ENCODE results near the gene MCF2L. TPM values are rescaled to one million over a fixed set of nuclear protein-coding genes. Genes with fewer than 3 reads are reported as not detected.

Gene MCF2L
- total RNA-seq, 1 experiment from 2014 or later = 5.9 TPM

DNA sequence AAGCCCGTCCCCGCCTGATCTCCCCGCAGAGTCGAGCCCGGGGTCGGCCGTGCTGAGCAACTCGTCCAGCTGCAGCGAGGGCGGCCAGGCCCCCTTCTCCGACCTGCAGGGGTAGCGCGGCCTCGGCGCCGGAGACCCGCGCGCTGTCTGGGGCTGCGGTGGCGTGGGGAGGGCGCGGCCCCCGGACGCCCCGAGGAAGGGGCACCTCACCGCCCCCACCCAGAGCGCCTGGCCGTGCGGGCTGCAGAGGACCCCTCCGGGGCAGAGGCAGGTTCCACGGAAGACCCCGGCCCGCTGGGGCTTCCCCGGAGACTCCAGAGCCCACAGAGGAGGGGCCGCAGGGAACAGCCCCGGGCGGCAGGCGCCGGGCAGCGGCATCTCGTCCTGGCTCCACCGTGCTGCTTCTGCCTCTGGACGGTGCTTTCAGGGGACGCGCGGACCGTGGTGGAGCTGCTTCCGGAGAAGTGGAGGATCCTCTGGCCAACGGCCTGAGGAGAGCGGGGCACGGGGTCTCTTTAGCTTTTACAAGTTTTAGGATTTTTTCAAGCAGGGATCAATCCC, 127.8 kb downstream of the MCF2L start:
- Histone ChIP-seq H3K9me3 (ENCODE audit: low read length) (no peaks in the 10 kb centered on the region), H3K4me3 (ENCODE audit: low read length) (no peak overlapping the region), H3F3A (ENCODE audit: low read length, unreplicated experiment) (no peaks in the 10 kb centered on the region), H3K4me2 (ENCODE audit: low read length) (no peak overlapping the region), H4K20me1 (ENCODE audit: low read length) (no peaks in the 10 kb centered on the region), H3K4me1 (ENCODE audit: insufficient read depth, low read length) (no peaks in the 10 kb centered on the region), H3K36me3 (ENCODE audit: low read depth, low read length) (no peaks in the 10 kb centered on the region), H3K9me2 (replicated peaks; ENCODE audit: low read length) (no peaks in the 10 kb centered on the region), H3K27me3 (ENCODE audit: low read length) (no peaks in the 10 kb centered on the region), H3K9ac (ENCODE audit: low read length) (no peak overlapping the region), H3K79me2 (ENCODE audit: low read length) (no peaks in the 10 kb centered on the region), H3K27ac (ENCODE audit: low read length) (no peak overlapping the region), H2AFZ (ENCODE audit: low read length) (no peak overlapping the region)
- no TSS peak for BruUV-seq (replicated peaks)
- DNase-seq (no peak), ATAC-seq (no peak)
- TF ChIP-seq EZH2phosphoT487 (IDR thresholded peaks at IDR 0.05; ENCODE audit: borderline replicate concordance, low read length) (no peak), EZH2 (IDR thresholded peaks at IDR 0.05; ENCODE audit: low read length, unreplicated experiment) (no peak)
- TF ChIP-seq, protein P1, sequence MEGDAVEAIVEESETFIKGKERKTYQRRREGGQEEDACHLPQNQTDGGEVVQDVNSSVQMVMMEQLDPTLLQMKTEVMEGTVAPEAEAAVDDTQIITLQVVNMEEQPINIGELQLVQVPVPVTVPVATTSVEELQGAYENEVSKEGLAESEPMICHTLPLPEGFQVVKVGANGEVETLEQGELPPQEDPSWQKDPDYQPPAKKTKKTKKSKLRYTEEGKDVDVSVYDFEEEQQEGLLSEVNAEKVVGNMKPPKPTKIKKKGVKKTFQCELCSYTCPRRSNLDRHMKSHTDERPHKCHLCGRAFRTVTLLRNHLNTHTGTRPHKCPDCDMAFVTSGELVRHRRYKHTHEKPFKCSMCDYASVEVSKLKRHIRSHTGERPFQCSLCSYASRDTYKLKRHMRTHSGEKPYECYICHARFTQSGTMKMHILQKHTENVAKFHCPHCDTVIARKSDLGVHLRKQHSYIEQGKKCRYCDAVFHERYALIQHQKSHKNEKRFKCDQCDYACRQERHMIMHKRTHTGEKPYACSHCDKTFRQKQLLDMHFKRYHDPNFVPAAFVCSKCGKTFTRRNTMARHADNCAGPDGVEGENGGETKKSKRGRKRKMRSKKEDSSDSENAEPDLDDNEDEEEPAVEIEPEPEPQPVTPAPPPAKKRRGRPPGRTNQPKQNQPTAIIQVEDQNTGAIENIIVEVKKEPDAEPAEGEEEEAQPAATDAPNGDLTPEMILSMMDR (conservative IDR thresholded peaks at IDR 0.05; ENCODE audit: low read depth, low read length) = no peak
- intact Hi-C loops (cut with micrococcal nuclease) = no loop called here
- ChIA-PET POLR2A (ENCODE audit: unreplicated experiment) (no interaction called here), CTCF (no interaction called here)

GRCh38 chr13:113097651-113098050, 128.6 kb downstream of the MCF2L start:
- Histone ChIP-seq H3K9me3 (ENCODE audit: low read length) (no peaks in the 10 kb centered on the region), H2AFZ (ENCODE audit: low read length) (no peak overlapping the region), H3K27me3 (ENCODE audit: low read length) (no peaks in the 10 kb centered on the region), H3K4me2 (ENCODE audit: low read length) (no peak overlapping the region), H3K4me1 (ENCODE audit: insufficient read depth, low read length) (no peaks in the 10 kb centered on the region), H3K4me3 (ENCODE audit: low read length) (no peak overlapping the region), H3K27ac (ENCODE audit: low read length) (no peak overlapping the region), H3K79me2 (ENCODE audit: low read length) (no peaks in the 10 kb centered on the region), H4K20me1 (ENCODE audit: low read length) (no peaks in the 10 kb centered on the region), H3K9me2 (replicated peaks; ENCODE audit: low read length) (no peaks in the 10 kb centered on the region), H3K36me3 (ENCODE audit: low read depth, low read length) (no peaks in the 10 kb centered on the region), H3F3A (ENCODE audit: low read length, unreplicated experiment) (no peaks in the 10 kb centered on the region), H3K9ac (ENCODE audit: low read length) (no peak overlapping the region)
- DNase-seq (no peak), ATAC-seq (no peak)
- no TSS peak for BruUV-seq (replicated peaks)
- CTCF ChIA-PET = no interaction called here
- POLR2A ChIA-PET (ENCODE audit: unreplicated experiment) = no interaction called here
- TF ChIP-seq EZH2 (IDR thresholded peaks at IDR 0.05; ENCODE audit: low read length, unreplicated experiment) (no peak), EZH2phosphoT487 (IDR thresholded peaks at IDR 0.05; ENCODE audit: borderline replicate concordance, low read length) (no peak)
- TF ChIP-seq, protein P1 (conservative IDR thresholded peaks at IDR 0.05; ENCODE audit: low read depth, low read length) = no peak
- intact Hi-C loops (cut with micrococcal nuclease) = no loop called here

DNA sequence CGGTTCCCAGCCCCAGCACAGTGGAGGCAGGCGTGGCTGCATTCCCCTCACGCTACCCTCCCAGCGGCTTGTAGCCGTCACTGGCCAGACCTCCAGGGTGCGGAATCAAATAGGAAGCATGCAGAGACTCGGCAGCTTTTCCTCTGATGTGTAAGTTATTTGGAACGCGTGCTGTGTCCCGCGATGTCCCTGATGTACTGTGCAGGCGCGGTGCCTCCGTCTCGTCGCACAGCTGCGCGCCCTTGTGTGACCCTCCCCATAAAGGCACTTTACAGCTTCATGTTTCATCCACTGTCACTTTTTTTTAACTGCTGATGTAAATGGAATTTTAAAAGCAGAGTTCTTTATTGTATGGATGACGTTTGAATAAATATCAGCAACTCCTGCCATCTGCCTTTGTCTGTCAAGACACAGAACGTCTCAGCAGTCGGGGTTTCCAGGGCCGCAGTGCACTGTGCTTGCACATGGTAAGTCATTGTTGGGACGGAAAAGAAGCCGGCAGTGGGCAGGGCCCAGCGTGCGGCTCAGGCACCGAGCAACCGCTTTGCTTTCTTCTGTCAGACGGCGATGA, 129.2 kb downstream of the MCF2L start:
- Histone ChIP-seq H3K4me1 (ENCODE audit: insufficient read depth, low read length) (no peaks in the 10 kb centered on the region), H3K4me3 (ENCODE audit: low read length) (no peak overlapping the region), H3K9me3 (ENCODE audit: low read length) (no peaks in the 10 kb centered on the region), H3K9ac (ENCODE audit: low read length) (no peak overlapping the region), H4K20me1 (ENCODE audit: low read length) (no peaks in the 10 kb centered on the region), H3K36me3 (ENCODE audit: low read depth, low read length) (no peaks in the 10 kb centered on the region), H3K27ac (ENCODE audit: low read length) (no peak overlapping the region), H3K27me3 (ENCODE audit: low read length) (no peaks in the 10 kb centered on the region), H3K79me2 (ENCODE audit: low read length) (no peaks in the 10 kb centered on the region), H3F3A (ENCODE audit: low read length, unreplicated experiment) (no peaks in the 10 kb centered on the region), H2AFZ (ENCODE audit: low read length) (no peak overlapping the region), H3K9me2 (replicated peaks; ENCODE audit: low read length) (no peaks in the 10 kb centered on the region), H3K4me2 (ENCODE audit: low read length) (no peak overlapping the region)
- POLR2A ChIA-PET (ENCODE audit: unreplicated experiment) = no interaction called here
- BruUV-seq (replicated peaks) = no TSS peak
- no peak for ATAC-seq
- TF ChIP-seq, protein P1 (conservative IDR thresholded peaks at IDR 0.05; ENCODE audit: low read depth, low read length) = no peak
- TF ChIP-seq EZH2 (IDR thresholded peaks at IDR 0.05; ENCODE audit: low read length, unreplicated experiment) = no peak
- TF ChIP-seq EZH2phosphoT487 (IDR thresholded peaks at IDR 0.05; ENCODE audit: borderline replicate concordance, low read length) = no peak
- intact Hi-C loops (cut with micrococcal nuclease) = no loop called here
- CTCF ChIA-PET = no interaction called here
- DNase-seq = no peak
